ENCODE data around the gene NPTN.
"Not testable (repeated sequence)": the region's sequence is repeated elsewhere in the genome, so short reads cannot be mapped to it uniquely, and the experiment has no call there.

NPTN gene

GRCh38 chr15:73601451-73602445, 31.4 kb downstream of the NPTN start:
- DNase-seq: peak in 30 of 56 donors; percentile 2 to 51 (median 14)

GRCh38 chr15:73600413-73601335, 32.5 kb downstream of the NPTN start:
- DNase-seq: no peak

GRCh38 chr15:73599934-73600333, 33.3 kb downstream of the NPTN start:
- DNase-seq: no peak

- DNase-seq: no peak
Observed at GRCh38 chr15:73598530-73599160, 34.5 kb downstream of the NPTN start.

- DNase-seq: no peak
Observed at GRCh38 chr15:73597036-73597638, 36.1 kb downstream of the NPTN start.

GRCh38 chr15:73596174-73596573, 37.0 kb downstream of the NPTN start:
- DNase-seq: no peak

- no peak for DNase-seq
Observed at GRCh38 chr15:73594109-73594508, 39.1 kb downstream of the NPTN start.

- no peak for DNase-seq
Observed at GRCh38 chr15:73593304-73594074, 39.7 kb downstream of the NPTN start.

- no peak for DNase-seq
Observed at GRCh38 chr15:73590263-73590662, 42.9 kb downstream of the NPTN start.

GRCh38 chr15:73589766-73590165, 43.4 kb downstream of the NPTN start:
- DNase-seq: no peak

GRCh38 chr15:73585871-73586654, 47.1 kb downstream of the NPTN start:
- no peak for DNase-seq

- no peak for DNase-seq
Observed at GRCh38 chr15:73584699-73585420, 48.3 kb downstream of the NPTN start.

- no peak for DNase-seq
Observed at GRCh38 chr15:73583544-73583943, 49.6 kb downstream of the NPTN start.

- DNase-seq: no peak
Observed at GRCh38 chr15:73582851-73583379, 50.3 kb downstream of the NPTN start.

GRCh38 chr15:73578026-73578425, 55.2 kb downstream of the NPTN start:
- DNase-seq: no peak

- DNase-seq: not testable (repeated sequence)
Observed at GRCh38 chr15:73577593-73577992, 55.6 kb downstream of the NPTN start.

GRCh38 chr15:73575636-73576247, 57.4 kb downstream of the NPTN start:
- no peak for DNase-seq

GRCh38 chr15:73573572-73573971, 59.6 kb downstream of the NPTN start:
- DNase-seq: no peak

Data from amygdala (tissue), 56 donors.